Stomach (tissue), 9 donors: ENCODE results near the gene DNAH6. TPM values are rescaled to one million over a fixed set of nuclear protein-coding genes. Genes with fewer than 3 reads are reported as not detected.

Experiments used
- DNase-seq, 2 donors: peaks; one replicate each; pipeline versions ENCODE4 v3.0.0 to v3.0.0-alpha.2; 2013 to 2019
- H3K27ac ChIP-seq, 5 donors: fragments of 200-600 bp in 4 of 5; sonication (generic) in 4 of 5; one replicate each; pipeline ENCODE4 v1.5.1; 2013 to 2019; ENCODE audit warnings: mild to moderate bottlenecking in 1 of 5, moderate library complexity in 1 of 5
- H3K27me3 ChIP-seq, 3 donors: fragments of 200-600 bp; sonication (generic); one replicate each; pipeline ENCODE4 v1.5.1; 2017 to 2019; ENCODE audit warnings: mixed run types in 1 of 3
- H3K36me3 ChIP-seq, 4 donors: fragments of 200-600 bp; sonication (generic); 1 replicate in 3 of 4; 2 replicates in 1 of 4; pipeline ENCODE4 v1.5.1; 2016 to 2019
- H3K4me1 ChIP-seq, 4 donors: fragments of 200-600 bp; sonication (generic); one replicate each; pipeline ENCODE4 v1.5.1; 2016 to 2019
- H3K4me3 ChIP-seq, 4 donors: fragments of 200-600 bp; sonication (generic) in 3 of 4; one replicate each; pipeline ENCODE4 v1.5.1; 2016 to 2019; ENCODE audit warnings: mild to moderate bottlenecking in 1 of 4
- H3K9me3 ChIP-seq, 4 donors: fragments of 200-600 bp; sonication (generic); one replicate each; pipeline ENCODE4 v1.5.1; 2016 to 2019
- CTCF ChIP-seq, 7 experiments: fragments of 450-650 bp in 4 of 7; fragments of 200-600 bp in 3 of 7; sonication (generic) in 3 of 7; IDR thresholded peaks; one replicate each; pipeline ENCODE4 v1.5.1; 2016 to 2019; ENCODE audit warnings: antibody characterized with exemption in 7 of 7, control low read depth in 2 of 7, mild to moderate bottlenecking in 1 of 7
- EP300 ChIP-seq: sonication (generic); formaldehyde crosslinking; IDR thresholded peaks from one replicate; pipeline ENCODE4 v1.6.1; 2017; ENCODE audit warnings: antibody characterized with exemption
- POLR2A ChIP-seq, 4 donors: fragments of 450-650 bp; IDR thresholded peaks; one replicate each; pipeline ENCODE4 v1.6.1; 2016; ENCODE audit warnings: antibody characterized with exemption in 4 of 4, control low read depth in 2 of 4, mild to moderate bottlenecking in 1 of 4, moderate library complexity in 1 of 4
- POLR2AphosphoS5 ChIP-seq, 3 donors: sonication (generic); formaldehyde crosslinking; IDR thresholded peaks; one replicate each; pipeline ENCODE4 v1.6.1; 2016; ENCODE audit warnings: antibody characterized with exemption in 3 of 3
- WGBS, 5 donors: extraction: QIAGEN DNeasy Blood & Tissue Kit in 3 of 5; methylation state at CpG; one replicate each; pipeline versions ENCODE4 v1.1.5 to v1.1.7; 2013 to 2018; 5-methylcytosine and 5-hydroxymethylcytosine counted together
- intact Hi-C: fragments of 100-400 bp; cut with DNase I; formaldehyde crosslinking; loops from one replicate; pipeline ENCODE4 v1.15.1; 2023; ENCODE audit warnings: low total_unique reads
- polyA plus RNA-seq, 3 donors: library from polyadenylated mRNA; stranded (reverse); fragments of 200-250 nt; gene quantifications; one replicate each; pipeline ENCODE4 v1.2.3, GENCODE V29; 2013
- total RNA-seq, 5 donors: library from RNA; depleted of rRNA; stranded (reverse); fragments of >200 nt; gene quantifications; one replicate each; pipeline versions ENCODE4 v1.1.0 to v1.2.3, GENCODE V29; 2014 to 2016
- donor health status: healthy with polysubstance abuse.
- donor health status: Bipolar disorder and iron deficiency.
- donor health status: healthy.

DNAH6 gene
- total and polyA plus RNA-seq, 8 donors = 0.15 to 4.5 (median 0.44) TPM

GRCh38 chr2:84847326-84848050 lies 331.2 kb downstream of the DNAH6 start:
- no peak for DNase-seq
- no peaks in the 10 kb centered on the region for H3K9me3 ChIP-seq
- H3K27me3 ChIP-seq = no peaks in the 10 kb centered on the region
- peak overlapping the region in 1 of 5 donors; percentile 58 for H3K27ac ChIP-seq
- H3K36me3 ChIP-seq = no peaks in the 10 kb centered on the region
- WGBS, 5 donors = 75 to 84% (median 78%) methylated on average over 5 of the region's 5 CpGs
- intact Hi-C loops = no loop called here
- no peak for TF ChIP-seq POLR2AphosphoS5 (IDR thresholded peaks at IDR 0.05)
- no peak for TF ChIP-seq CTCF (IDR thresholded peaks at IDR 0.05)
- no peak for TF ChIP-seq EP300
- TF ChIP-seq POLR2A (IDR thresholded peaks at IDR 0.05) = no peak
- H3K4me1 ChIP-seq = no peaks in the 10 kb centered on the region
- H3K4me3 ChIP-seq = no peak overlapping the region

GRCh38 chr2:84849271-84849952 lies 333.1 kb downstream of the DNAH6 start:
- WGBS, 5 donors = 74 to 89% (median 82%) methylated on average over 8 of the region's 8 CpGs
- H3K4me3 ChIP-seq = no peak overlapping the region

GRCh38 chr2:84850471-84850870 lies 334.2 kb downstream of the DNAH6 start:
- 95 to 100% (median 96%) methylated on average over 4 of the region's 4 CpGs for WGBS, 5 donors
- no peak for TF ChIP-seq EP300
- no peak for TF ChIP-seq POLR2AphosphoS5 (IDR thresholded peaks at IDR 0.05)
- no peak for TF ChIP-seq CTCF (IDR thresholded peaks at IDR 0.05)
- Histone ChIP-seq H3K27me3 (no peaks in the 10 kb centered on the region), H3K36me3 (no peaks in the 10 kb centered on the region), H3K4me1 (no peaks in the 10 kb centered on the region), H3K9me3 (peaks cover 0 to 2% (median 0%) of the 10 kb centered on the region in 4 donors), H3K4me3 (no peak overlapping the region), H3K27ac (no peak overlapping the region)
- DNase-seq = no peak
- intact Hi-C loops = no loop called here

More at GRCh38 chr2:84849271-84849952, 333.1 kb downstream of the DNAH6 start:
- Histone ChIP-seq H3K27me3 (no peaks in the 10 kb centered on the region), H3K9me3 (peaks cover 0 to 2% (median 0%) of the 10 kb centered on the region in 4 donors), H3K4me1 (no peaks in the 10 kb centered on the region), H3K36me3 (no peaks in the 10 kb centered on the region), H3K27ac (no peak overlapping the region)
- intact Hi-C loops = no loop called here
- no peak for DNase-seq
- TF ChIP-seq CTCF (IDR thresholded peaks at IDR 0.05) (no peak), POLR2AphosphoS5 (IDR thresholded peaks at IDR 0.05) (no peak), POLR2A (IDR thresholded peaks at IDR 0.05) (no peak)

GRCh38 chr2:84851876-84852275 lies 335.6 kb downstream of the DNAH6 start:
- TF ChIP-seq CTCF (IDR thresholded peaks at IDR 0.05) (no peak), POLR2AphosphoS5 (IDR thresholded peaks at IDR 0.05) (no peak), POLR2A (IDR thresholded peaks at IDR 0.05) (no peak), EP300 (no peak)
- Histone ChIP-seq H3K36me3 (no peaks in the 10 kb centered on the region), H3K4me1 (no peaks in the 10 kb centered on the region), H3K27me3 (no peaks in the 10 kb centered on the region), H3K4me3 (no peak overlapping the region), H3K9me3 (peaks cover 0 to 2% (median 0%) of the 10 kb centered on the region in 4 donors), H3K27ac (no peak overlapping the region)
- 67 to 90% (median 70%) methylated on average over 3 of the region's 3 CpGs for WGBS, 5 donors
- intact Hi-C loops = no loop called here
- DNase-seq = no peak
